ENCODE data around the gene CYB561D1.
"Not testable (repeated sequence)": the region's sequence is repeated elsewhere in the genome, so short reads cannot be mapped to it uniquely, and the experiment has no call there.

- not testable (repeated sequence) for TF ChIP-seq CTCF (optimal IDR thresholded peaks at IDR 0.05 in 1 of 3, IDR thresholded peaks at IDR 0.05 in 1 of 3, conservative IDR thresholded peaks at IDR 0.05 in 1 of 3; ENCODE audit: extremely low read depth in 1 of 3, insufficient read depth in 2 of 3, low read length in 3 of 3); EZH2 (IDR thresholded peaks at IDR 0.05; ENCODE audit: low read length)
These were observed 20.4 kb upstream of the CYB561D1 start for GRCh38 chr1:109473284-109474057.

Data from keratinocyte (primary cell).